Stimulated activated effector memory CD8-positive, alpha-beta T cell treated with anti-CD3 and anti-CD28 coated beads, Interleukin-12 subunit alpha, Interleukin-12 subunit beta, amount 100 ng/mL, for 72 hours (primary cell): ENCODE data around the gene MEGF9.
"Not testable (repeated sequence)": the region's sequence is repeated elsewhere in the genome, so short reads cannot be mapped to it uniquely, and the experiment has no call there.

ENCODE experiments used
- ATAC-seq: fragments of 150-1000 bp; cut with Tn5 transposase; 2 replicates; pipeline ENCODE4 v1.10.0; 2021
- DNase-seq, 2 donors: peaks; one replicate each; pipeline ENCODE4 v3.0.0; 2021 to 2022; ENCODE audit warnings: low spot score in 2 of 2
- H3K27ac Mint-ChIP-seq: one replicate; pipeline ENCODE4 v1.8.0; 2022; ENCODE audit warnings: mild to moderate bottlenecking, mixed read lengths
- H3K36me3 Mint-ChIP-seq: one replicate; pipeline ENCODE4 v1.8.0; 2022; ENCODE audit warnings: mild to moderate bottlenecking, mixed read lengths
- H3K4me1 Mint-ChIP-seq: one replicate; pipeline ENCODE4 v1.8.0; 2022; ENCODE audit warnings: mixed read lengths
- H3K4me3 Mint-ChIP-seq: one replicate; pipeline ENCODE4 v1.8.0; 2022; ENCODE audit warnings: mild to moderate bottlenecking, mixed read lengths
- H3K9me3 Mint-ChIP-seq: one replicate; pipeline ENCODE4 v1.8.0; 2022; ENCODE audit warnings: mixed read lengths

MEGF9 gene

GRCh38 chr9:120636194-120636957, 77.9 kb downstream of the MEGF9 start:
- DNase-seq, result no peak

GRCh38 chr9:120635011-120635410, 79.3 kb downstream of the MEGF9 start:
- no peak overlapping the region for H3K27ac Mint-ChIP-seq
- no peaks in the 10 kb centered on the region for H3K36me3 Mint-ChIP-seq
- no peak for DNase-seq
- H3K4me3 Mint-ChIP-seq, result no peak overlapping the region
- peaks cover 10% of the 10 kb centered on the region for H3K9me3 Mint-ChIP-seq
- H3K4me1 Mint-ChIP-seq, result no peaks in the 10 kb centered on the region
- no peak for ATAC-seq

More at GRCh38 chr9:120636194-120636957, 77.9 kb downstream of the MEGF9 start:
- H3K36me3 Mint-ChIP-seq, result no peaks in the 10 kb centered on the region
- H3K27ac Mint-ChIP-seq, result no peak overlapping the region
- H3K4me1 Mint-ChIP-seq, result no peaks in the 10 kb centered on the region
- ATAC-seq, result no peak
- H3K4me3 Mint-ChIP-seq, result no peak overlapping the region
- peaks cover 10% of the 10 kb centered on the region for H3K9me3 Mint-ChIP-seq

GRCh38 chr9:120630333-120630732, 83.9 kb downstream of the MEGF9 start:
- ATAC-seq (no peak), DNase-seq (no peak)
- H3K36me3 Mint-ChIP-seq, result no peaks in the 10 kb centered on the region
- no peaks in the 10 kb centered on the region for H3K4me1 Mint-ChIP-seq
- peaks cover 5% of the 10 kb centered on the region for H3K9me3 Mint-ChIP-seq
- no peak overlapping the region for H3K27ac Mint-ChIP-seq
- H3K4me3 Mint-ChIP-seq, result no peak overlapping the region

- H3K4me1 Mint-ChIP-seq, DNase-seq, H3K36me3 Mint-ChIP-seq, H3K4me3 Mint-ChIP-seq, ATAC-seq, H3K9me3 Mint-ChIP-seq: not testable (repeated sequence)
- peak overlapping the region; percentile 58 for H3K27ac Mint-ChIP-seq
These were observed 85.3 kb downstream of the MEGF9 start for GRCh38 chr9:120628925-120629497.

- Mint-ChIP-seq H3K27ac (no peak overlapping the region), H3K4me1 (no peaks in the 10 kb centered on the region), H3K4me3 (no peak overlapping the region), H3K36me3 (no peaks in the 10 kb centered on the region), H3K9me3 (no peaks in the 10 kb centered on the region)
- DNase-seq (no peak), ATAC-seq (no peak)
These were observed 85.9 kb downstream of the MEGF9 start for GRCh38 chr9:120628207-120628924.

- H3K4me1 Mint-ChIP-seq, result no peaks in the 10 kb centered on the region
- ATAC-seq (no peak), DNase-seq (no peak)
- H3K36me3 Mint-ChIP-seq, result no peaks in the 10 kb centered on the region
- H3K27ac Mint-ChIP-seq, result no peak overlapping the region
- no peaks in the 10 kb centered on the region for H3K9me3 Mint-ChIP-seq
- no peak overlapping the region for H3K4me3 Mint-ChIP-seq
These were observed 87.2 kb downstream of the MEGF9 start for GRCh38 chr9:120627073-120627472.

- Mint-ChIP-seq H3K27ac (peak overlapping the region; percentile 32), H3K9me3 (no peaks in the 10 kb centered on the region), H3K4me1 (no peaks in the 10 kb centered on the region), H3K36me3 (no peaks in the 10 kb centered on the region), H3K4me3 (no peak overlapping the region)
- DNase-seq, result no peak
- ATAC-seq, result no peak
These were observed 87.8 kb downstream of the MEGF9 start for GRCh38 chr9:120626512-120626911.

- Mint-ChIP-seq H3K27ac (no peak overlapping the region), H3K9me3 (no peaks in the 10 kb centered on the region), H3K4me1 (no peaks in the 10 kb centered on the region), H3K36me3 (no peaks in the 10 kb centered on the region), H3K4me3 (no peak overlapping the region)
- ATAC-seq, result no peak
- no peak for DNase-seq
These were observed 89.0 kb downstream of the MEGF9 start for GRCh38 chr9:120625222-120625621.

GRCh38 chr9:120622790-120623189, 91.5 kb downstream of the MEGF9 start:
- Mint-ChIP-seq H3K36me3 (no peaks in the 10 kb centered on the region), H3K27ac (no peak overlapping the region), H3K9me3 (no peaks in the 10 kb centered on the region), H3K4me3 (no peak overlapping the region), H3K4me1 (no peaks in the 10 kb centered on the region)
- ATAC-seq, result no peak
- DNase-seq, result no peak

- Mint-ChIP-seq H3K4me3 (no peak overlapping the region), H3K4me1 (no peaks in the 10 kb centered on the region), H3K27ac (no peak overlapping the region), H3K36me3 (no peaks in the 10 kb centered on the region), H3K9me3 (no peaks in the 10 kb centered on the region)
- ATAC-seq, result no peak
- DNase-seq, result no peak
These were observed 92.3 kb downstream of the MEGF9 start for GRCh38 chr9:120621941-120622340.

- DNase-seq (peak; percentile 18 to 66), ATAC-seq (peak; percentile 81)
- H3K9me3 Mint-ChIP-seq, result no peaks in the 10 kb centered on the region
- no peaks in the 10 kb centered on the region for H3K36me3 Mint-ChIP-seq
- no peak overlapping the region for H3K4me3 Mint-ChIP-seq
- no peaks in the 10 kb centered on the region for H3K4me1 Mint-ChIP-seq
- no peak overlapping the region for H3K27ac Mint-ChIP-seq
These were observed 94.3 kb downstream of the MEGF9 start for GRCh38 chr9:120619751-120620655.

- DNase-seq, result no peak
- Mint-ChIP-seq H3K36me3 (no peaks in the 10 kb centered on the region), H3K4me1 (no peaks in the 10 kb centered on the region), H3K4me3 (no peak overlapping the region), H3K9me3 (no peaks in the 10 kb centered on the region), H3K27ac (peak overlapping the region; percentile 35)
- peak; percentile 24 for ATAC-seq
These were observed 97.0 kb downstream of the MEGF9 start for GRCh38 chr9:120616966-120617935.

GRCh38 chr9:120612218-120612617, 102.1 kb downstream of the MEGF9 start:
- Mint-ChIP-seq H3K9me3 (no peaks in the 10 kb centered on the region), H3K4me1 (no peaks in the 10 kb centered on the region), H3K36me3 (no peaks in the 10 kb centered on the region), H3K4me3 (no peak overlapping the region), H3K27ac (no peak overlapping the region)
- ATAC-seq, result no peak
- DNase-seq, result no peak

GRCh38 chr9:120611690-120612068, 102.6 kb downstream of the MEGF9 start:
- Mint-ChIP-seq H3K4me1 (no peaks in the 10 kb centered on the region), H3K9me3 (no peaks in the 10 kb centered on the region), H3K27ac (no peak overlapping the region), H3K4me3 (no peak overlapping the region), H3K36me3 (no peaks in the 10 kb centered on the region)
- DNase-seq (no peak), ATAC-seq (no peak)
